KBM-7 (cell line): ENCODE measurements around the gene USHBP1.

ENCODE experiments used
- DNase-seq: peaks from one replicate; pipeline ENCODE4 v3.0.0-alpha.2; 2015
- in situ Hi-C: fragments of 300-500 bp; cut with MboI; formaldehyde crosslinking; loops from 2 replicates; pipeline ENCODE4 v1.14.3; 2020; ENCODE audit warnings: low sequenced_read_pairs, low pct_unique_long_range_greater_than_20kb, mixed read lengths

The USHBP1 gene

GRCh38 chr19:17200408-17201079, 64.0 kb downstream of the USHBP1 start:
- in situ Hi-C loops: no loop called here
- no peak for DNase-seq
